Liver (tissue), 9 donors: ENCODE data around the gene CASQ2. TPM values are rescaled to one million over a fixed set of nuclear protein-coding genes. Genes with fewer than 3 reads are reported as not detected.
A peak's percentile ranks its signal among the peaks of the same experiment; 100 is the strongest.

Source experiments
- DNase-seq: peaks from one replicate; pipeline ENCODE4 v3.0.0-alpha.2; 2017; ENCODE audit warnings: low spot score
- H3K27ac ChIP-seq, 2 donors: one replicate each; pipeline ENCODE4 v1.7.0; 2013; ENCODE audit warnings: inconsistent platforms in 2 of 2, low read length in 2 of 2, control low read depth in 1 of 2, low read depth in 1 of 2, mild to moderate bottlenecking in 1 of 2
- H3K27me3 ChIP-seq, 4 donors: one replicate each; pipeline versions ENCODE4 v1.6.1 to v1.7.0; 2013; ENCODE audit warnings: low read length in 3 of 4, inconsistent platforms in 1 of 4, mild to moderate bottlenecking in 1 of 4, moderate library complexity in 1 of 4; ENCODE audit not compliant: control insufficient read depth in 4 of 4, insufficient read depth in 4 of 4
- H3K36me3 ChIP-seq, 4 donors: one replicate each; pipeline versions ENCODE4 v1.6.1 to v1.7.0; 2013; ENCODE audit warnings: low read length in 3 of 4, mild to moderate bottlenecking in 3 of 4, low read depth in 1 of 4, moderate library complexity in 1 of 4; ENCODE audit not compliant: control insufficient read depth in 4 of 4, insufficient read depth in 3 of 4
- H3K4me1 ChIP-seq, 4 donors: one replicate each; pipeline versions ENCODE4 v1.6.1 to v1.7.0; 2013; ENCODE audit warnings: low read length in 3 of 4, mild to moderate bottlenecking in 3 of 4, moderate library complexity in 1 of 4; ENCODE audit not compliant: control insufficient read depth in 4 of 4, insufficient read depth in 4 of 4
- H3K4me3 ChIP-seq, 3 donors: one replicate each; pipeline versions ENCODE4 v1.6.1 to v1.7.0; 2013; ENCODE audit warnings: low read length in 3 of 3, control low read depth in 1 of 3, low read depth in 1 of 3, mild to moderate bottlenecking in 1 of 3
- H3K9ac ChIP-seq, 2 donors: one replicate each; pipeline ENCODE4 v1.7.0; 2013; ENCODE audit warnings: low read length in 2 of 2, mild to moderate bottlenecking in 2 of 2, moderate library complexity in 2 of 2, control low read depth in 1 of 2, low read depth in 1 of 2
- H3K9me3 ChIP-seq, 4 donors: one replicate each; pipeline versions ENCODE4 v1.6.1 to v1.7.0; 2013; ENCODE audit warnings: low read length in 3 of 4; ENCODE audit not compliant: control insufficient read depth in 4 of 4
- FOXA2 ChIP-seq: IDR thresholded peaks from 2 replicates; pipeline ENCODE4 v1.6.1; 2016; ENCODE audit warnings: antibody characterized with exemption
- HNF4A ChIP-seq, 2 donors: conservative IDR thresholded peaks; 2 replicates each; pipeline ENCODE4 v1.6.1; 2016; ENCODE audit warnings: antibody characterized with exemption in 2 of 2, mild to moderate bottlenecking in 2 of 2
- JUND ChIP-seq, 2 donors: IDR thresholded peaks; 2 replicates each; pipeline ENCODE4 v1.6.1; 2016; ENCODE audit warnings: antibody characterized with exemption in 2 of 2
- MAX ChIP-seq: IDR thresholded peaks from 2 replicates; pipeline ENCODE4 v1.6.1; 2016; ENCODE audit warnings: antibody characterized with exemption
- NR2F2 ChIP-seq: IDR thresholded peaks from 2 replicates; pipeline ENCODE4 v1.6.1; 2016; ENCODE audit warnings: antibody characterized with exemption
- RAD21 ChIP-seq, 2 donors: IDR thresholded peaks; 2 replicates each; pipeline ENCODE4 v1.6.1; 2016; ENCODE audit warnings: antibody characterized with exemption in 2 of 2, mild to moderate bottlenecking in 2 of 2
- REST ChIP-seq: IDR thresholded peaks from 2 replicates; pipeline ENCODE4 v1.6.1; 2016; ENCODE audit warnings: antibody characterized with exemption, mild to moderate bottlenecking
- RXRA ChIP-seq, 2 donors: IDR thresholded peaks; 2 replicates each; pipeline ENCODE4 v1.6.1; 2017 to 2018; ENCODE audit warnings: antibody characterized with exemption in 2 of 2, mild to moderate bottlenecking in 1 of 2
- SP1 ChIP-seq: IDR thresholded peaks from 2 replicates; pipeline ENCODE4 v1.6.1; 2018; ENCODE audit warnings: antibody characterized with exemption, mild to moderate bottlenecking
- YY1 ChIP-seq: IDR thresholded peaks from 2 replicates; pipeline ENCODE4 v1.6.1; 2016; ENCODE audit warnings: antibody characterized with exemption, mild to moderate bottlenecking
- WGBS: extraction: QIAGEN DNeasy Blood & Tissue Kit; methylation state at CpG from one replicate; pipeline ENCODE4 v1.1.7; 2013; 5-methylcytosine and 5-hydroxymethylcytosine counted together
- polyA plus RNA-seq, 2 donors: library from polyadenylated mRNA; stranded (reverse) in 1 of 2; unstranded in 1 of 2; fragments of 200-250 nt in 1 of 2; fragments of >200 nt in 1 of 2; fragmentation: Nextera tagmentation in 1 of 2; extraction: Ambion mirVana in 1 of 2; gene quantifications; one replicate each; pipeline versions ENCODE4 v1.2.1 to v1.2.3, GENCODE V29; 2013 to 2015
- total RNA-seq, 2 donors: library from RNA; depleted of rRNA; stranded (reverse); fragments of >200 nt; gene quantifications; one replicate each; pipeline ENCODE4 v1.2.3, GENCODE V29; 2014
- TF ChIP-seq, protein P1 (sequence below): fragments of 150-350 bp; IDR thresholded peaks from 2 replicates; pipeline ENCODE4 v1.5.1; 2017; ENCODE audit warnings: improper control_type of control experiment, low read depth, low read length; ENCODE audit not compliant: missing input control
- TF ChIP-seq, protein P2 (sequence below): IDR thresholded peaks from 2 replicates; pipeline ENCODE4 v1.6.1; 2016; ENCODE audit warnings: antibody characterized with exemption
- donor health status: healthy.
- donor health status: healthy.
- donor health status: healthy.
- donor health status: healthy.
- donor health status: healthy.

Gene CASQ2
- total and polyA plus RNA-seq, 4 donors: 0.33 to 1.1 TPM; not detected in 2

GRCh38 chr1:115811140-115811828, 42.8 kb upstream of the CASQ2 start:
- H3K27ac ChIP-seq: no peak overlapping the region
- H3K27me3 ChIP-seq: no peaks in the 10 kb centered on the region
- peaks cover 0 to 4% (median 1%) of the 10 kb centered on the region in 4 donors for H3K4me1 ChIP-seq
- TF ChIP-seq HNF4A (conservative IDR thresholded peaks at IDR 0.05): no peak
- TF ChIP-seq MAX: peak; percentile 28
- no peak overlapping the region for H3K4me3 ChIP-seq
- 45% methylated on average over 3 of the region's 3 CpGs for WGBS
- H3K9ac ChIP-seq: no peak overlapping the region
- DNase-seq: no peak
- H3K36me3 ChIP-seq: no peaks in the 10 kb centered on the region
- H3K9me3 ChIP-seq: no peaks in the 10 kb centered on the region

DNA sequence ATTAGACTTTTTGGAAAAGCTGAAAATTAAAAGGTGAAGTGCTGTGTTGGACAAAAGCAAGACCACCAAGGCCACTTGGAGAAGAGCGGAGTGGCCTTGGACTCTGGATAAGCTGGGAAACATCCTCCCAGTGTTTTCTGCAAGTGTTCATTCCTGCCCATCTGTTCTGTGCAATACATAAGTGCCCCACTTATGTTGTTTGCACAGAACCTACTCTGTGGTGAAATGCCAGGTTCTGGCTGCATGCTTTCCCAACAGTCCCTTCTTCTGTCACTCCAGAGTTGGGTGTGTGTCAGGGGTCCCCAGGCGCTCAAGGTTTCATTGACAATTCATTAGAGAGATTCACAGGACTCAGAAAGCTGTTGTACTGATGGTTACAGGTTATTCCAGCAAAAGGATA, 42.1 kb upstream of the CASQ2 start:
- H3K9ac ChIP-seq: no peak overlapping the region
- H3K27me3 ChIP-seq: no peaks in the 10 kb centered on the region
- no peaks in the 10 kb centered on the region for H3K36me3 ChIP-seq
- H3K27ac ChIP-seq: no peak overlapping the region
- TF ChIP-seq RAD21 (IDR thresholded peaks at IDR 0.05): no peak
- TF ChIP-seq RXRA (IDR thresholded peaks at IDR 0.05): no peak
- no peak for TF ChIP-seq SP1
- no peak for TF ChIP-seq FOXA2
- TF ChIP-seq YY1: no peak
- no peak for TF ChIP-seq REST
- TF ChIP-seq, protein P1, sequence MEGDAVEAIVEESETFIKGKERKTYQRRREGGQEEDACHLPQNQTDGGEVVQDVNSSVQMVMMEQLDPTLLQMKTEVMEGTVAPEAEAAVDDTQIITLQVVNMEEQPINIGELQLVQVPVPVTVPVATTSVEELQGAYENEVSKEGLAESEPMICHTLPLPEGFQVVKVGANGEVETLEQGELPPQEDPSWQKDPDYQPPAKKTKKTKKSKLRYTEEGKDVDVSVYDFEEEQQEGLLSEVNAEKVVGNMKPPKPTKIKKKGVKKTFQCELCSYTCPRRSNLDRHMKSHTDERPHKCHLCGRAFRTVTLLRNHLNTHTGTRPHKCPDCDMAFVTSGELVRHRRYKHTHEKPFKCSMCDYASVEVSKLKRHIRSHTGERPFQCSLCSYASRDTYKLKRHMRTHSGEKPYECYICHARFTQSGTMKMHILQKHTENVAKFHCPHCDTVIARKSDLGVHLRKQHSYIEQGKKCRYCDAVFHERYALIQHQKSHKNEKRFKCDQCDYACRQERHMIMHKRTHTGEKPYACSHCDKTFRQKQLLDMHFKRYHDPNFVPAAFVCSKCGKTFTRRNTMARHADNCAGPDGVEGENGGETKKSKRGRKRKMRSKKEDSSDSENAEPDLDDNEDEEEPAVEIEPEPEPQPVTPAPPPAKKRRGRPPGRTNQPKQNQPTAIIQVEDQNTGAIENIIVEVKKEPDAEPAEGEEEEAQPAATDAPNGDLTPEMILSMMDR: no peak
- no peak for TF ChIP-seq NR2F2
- H3K4me3 ChIP-seq: no peak overlapping the region
- peaks cover 0 to 4% (median 1%) of the 10 kb centered on the region in 4 donors for H3K4me1 ChIP-seq
- 90% methylated on average over 2 of the region's 2 CpGs for WGBS
- no peaks in the 10 kb centered on the region for H3K9me3 ChIP-seq
- no peak for DNase-seq

GRCh38 chr1:115809847-115810246, 41.3 kb upstream of the CASQ2 start:
- no peak for DNase-seq
- H3K9me3 ChIP-seq: no peaks in the 10 kb centered on the region
- H3K36me3 ChIP-seq: no peaks in the 10 kb centered on the region
- no peak overlapping the region for H3K27ac ChIP-seq
- no peaks in the 10 kb centered on the region for H3K27me3 ChIP-seq
- H3K4me1 ChIP-seq: peaks cover 0 to 4% (median 1%) of the 10 kb centered on the region in 4 donors
- H3K9ac ChIP-seq: no peak overlapping the region
- H3K4me3 ChIP-seq: no peak overlapping the region
- 85% methylated on average over 2 of the region's 2 CpGs for WGBS
- TF ChIP-seq SP1 (no peak), NR2F2 (no peak), RXRA (IDR thresholded peaks at IDR 0.05) (no peak), REST (no peak), MAX (no peak), JUND (IDR thresholded peaks at IDR 0.05) (no peak)
- TF ChIP-seq, protein P2, sequence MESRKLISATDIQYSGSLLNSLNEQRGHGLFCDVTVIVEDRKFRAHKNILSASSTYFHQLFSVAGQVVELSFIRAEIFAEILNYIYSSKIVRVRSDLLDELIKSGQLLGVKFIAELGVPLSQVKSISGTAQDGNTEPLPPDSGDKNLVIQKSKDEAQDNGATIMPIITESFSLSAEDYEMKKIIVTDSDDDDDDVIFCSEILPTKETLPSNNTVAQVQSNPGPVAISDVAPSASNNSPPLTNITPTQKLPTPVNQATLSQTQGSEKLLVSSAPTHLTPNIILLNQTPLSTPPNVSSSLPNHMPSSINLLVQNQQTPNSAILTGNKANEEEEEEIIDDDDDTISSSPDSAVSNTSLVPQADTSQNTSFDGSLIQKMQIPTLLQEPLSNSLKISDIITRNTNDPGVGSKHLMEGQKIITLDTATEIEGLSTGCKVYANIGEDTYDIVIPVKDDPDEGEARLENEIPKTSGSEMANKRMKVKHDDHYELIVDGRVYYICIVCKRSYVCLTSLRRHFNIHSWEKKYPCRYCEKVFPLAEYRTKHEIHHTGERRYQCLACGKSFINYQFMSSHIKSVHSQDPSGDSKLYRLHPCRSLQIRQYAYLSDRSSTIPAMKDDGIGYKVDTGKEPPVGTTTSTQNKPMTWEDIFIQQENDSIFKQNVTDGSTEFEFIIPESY: no peak
